ENCODE measurements around the gene VKORC1.

GRCh38 chr16:31109622-31110021, 15.0 kb upstream of the VKORC1 start:
- TF ChIP-seq EP300 (IDR thresholded peaks at IDR 0.05) (no peak), CTCF (IDR thresholded peaks at IDR 0.05) (no peak)
